ENCODE data around the gene FBXL19. TPM values are rescaled to one million over a fixed set of nuclear protein-coding genes. Genes with fewer than 3 reads are reported as not detected.

The FBXL19 gene
- total RNA-seq (2014; rRNA removed; shearing (Covaris generic)) = 78.3 and 89.8 TPM in 2 replicates

DNA sequence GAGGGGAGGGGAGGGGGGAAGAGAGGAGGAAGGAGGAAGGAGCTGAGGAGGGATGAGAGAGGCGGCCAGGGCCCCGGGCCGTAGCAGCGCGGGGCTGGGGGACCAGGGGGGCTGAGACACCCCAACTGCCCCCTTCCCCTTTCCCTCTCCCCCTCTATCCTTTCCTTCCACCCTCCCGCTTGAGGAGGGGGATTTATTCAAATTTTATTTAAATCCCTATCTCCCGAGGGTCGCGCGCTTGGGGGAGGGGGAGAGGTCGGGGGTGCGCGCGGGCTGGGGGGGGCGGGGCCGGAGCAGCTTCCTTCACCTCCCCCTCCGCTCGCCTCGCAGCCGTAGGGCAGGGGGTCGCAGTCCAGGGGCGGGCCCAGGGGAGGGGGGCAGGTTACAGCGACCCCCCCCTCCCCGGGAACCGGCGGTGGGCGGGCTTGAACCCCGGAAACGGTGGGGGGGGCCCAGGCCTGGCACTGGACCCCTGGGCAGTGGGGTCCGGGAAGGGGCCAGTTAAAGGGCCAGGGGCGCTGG is at the start of gene FBXL19:
FBXL19 (plus strand) TSS at position 19 of the 522 bp plus-strand sequence. CDS start 2,183 bp downstream, outside the sequence.
- Histone ChIP-seq H3K4me3 (ENCODE audit: insufficient read depth, low read depth, low read length) (peak within 1 kb of the TSS; percentile 77), H3K36me3 (replicated peaks; ENCODE audit: control insufficient read depth, insufficient read depth, low read length) (peaks cover 1% of the 10 kb centered on the region), H3K27me3 (ENCODE audit: control insufficient read depth, insufficient read depth, low read length) (no peaks in the 10 kb centered on the region)
- peak; percentile 96 for DNase-seq

- no peaks in the 10 kb centered on the region for H3K36me3 ChIP-seq (replicated peaks; ENCODE audit: control insufficient read depth, insufficient read depth, low read length)
- H3K4me3 ChIP-seq (ENCODE audit: insufficient read depth, low read depth, low read length) = peak overlapping the region; percentile 88
- H3K27me3 ChIP-seq (ENCODE audit: control insufficient read depth, insufficient read depth, low read length) = peaks cover 22% of the 10 kb centered on the region
- no peak for DNase-seq
These were observed 49.0 kb upstream of the FBXL19 start for GRCh38 chr16:30874244-30874820.

DNA sequence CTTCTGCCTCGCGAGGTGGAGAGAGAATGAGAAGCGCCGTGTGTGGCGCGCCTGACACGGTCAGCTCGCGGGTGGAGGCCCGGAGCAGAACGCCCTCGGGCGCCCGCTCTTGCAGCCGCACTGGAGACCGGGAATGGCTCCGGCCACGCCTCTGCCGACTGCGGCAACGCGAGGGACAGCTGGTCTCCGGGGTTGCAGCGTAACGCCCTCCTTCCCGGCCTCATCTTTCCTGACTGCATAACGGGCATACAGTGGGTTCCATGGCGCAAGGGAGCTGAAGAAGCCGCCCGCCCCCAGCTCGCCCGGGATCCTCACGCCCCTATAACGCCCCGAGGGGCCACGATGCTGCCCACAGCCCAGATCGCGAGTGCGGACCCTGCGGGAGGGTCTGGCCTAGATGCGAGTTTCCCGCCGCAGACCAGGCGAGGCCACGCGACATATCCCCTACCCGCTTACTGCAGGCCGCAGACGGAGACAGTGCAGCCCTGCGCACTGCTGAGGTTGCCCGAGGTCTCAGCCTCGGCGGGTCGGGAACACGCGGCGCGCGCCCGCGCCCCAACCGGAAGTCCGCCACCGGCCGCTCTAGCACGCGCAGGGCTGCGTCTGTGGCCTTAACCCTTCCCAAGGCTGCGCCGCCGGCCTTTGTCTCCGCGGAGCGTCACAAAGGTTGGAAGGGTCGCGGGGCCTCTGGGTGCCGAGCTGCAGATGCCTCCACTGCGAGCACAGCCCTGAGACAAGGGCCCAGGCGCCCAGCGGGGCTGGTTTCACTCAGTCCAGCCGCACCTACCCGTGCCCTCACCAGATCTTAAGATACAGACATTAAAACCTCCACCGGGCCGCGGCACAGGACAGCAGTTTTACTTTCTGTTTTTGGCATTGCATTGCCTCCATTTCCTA is 48.3 kb upstream of the FBXL19 start:
- Histone ChIP-seq H3K27me3 (ENCODE audit: control insufficient read depth, insufficient read depth, low read length) (peaks cover 22% of the 10 kb centered on the region), H3K36me3 (replicated peaks; ENCODE audit: control insufficient read depth, insufficient read depth, low read length) (no peaks in the 10 kb centered on the region), H3K4me3 (ENCODE audit: insufficient read depth, low read depth, low read length) (peak overlapping the region; percentile 88)
- DNase-seq = peak; percentile 95

DNA sequence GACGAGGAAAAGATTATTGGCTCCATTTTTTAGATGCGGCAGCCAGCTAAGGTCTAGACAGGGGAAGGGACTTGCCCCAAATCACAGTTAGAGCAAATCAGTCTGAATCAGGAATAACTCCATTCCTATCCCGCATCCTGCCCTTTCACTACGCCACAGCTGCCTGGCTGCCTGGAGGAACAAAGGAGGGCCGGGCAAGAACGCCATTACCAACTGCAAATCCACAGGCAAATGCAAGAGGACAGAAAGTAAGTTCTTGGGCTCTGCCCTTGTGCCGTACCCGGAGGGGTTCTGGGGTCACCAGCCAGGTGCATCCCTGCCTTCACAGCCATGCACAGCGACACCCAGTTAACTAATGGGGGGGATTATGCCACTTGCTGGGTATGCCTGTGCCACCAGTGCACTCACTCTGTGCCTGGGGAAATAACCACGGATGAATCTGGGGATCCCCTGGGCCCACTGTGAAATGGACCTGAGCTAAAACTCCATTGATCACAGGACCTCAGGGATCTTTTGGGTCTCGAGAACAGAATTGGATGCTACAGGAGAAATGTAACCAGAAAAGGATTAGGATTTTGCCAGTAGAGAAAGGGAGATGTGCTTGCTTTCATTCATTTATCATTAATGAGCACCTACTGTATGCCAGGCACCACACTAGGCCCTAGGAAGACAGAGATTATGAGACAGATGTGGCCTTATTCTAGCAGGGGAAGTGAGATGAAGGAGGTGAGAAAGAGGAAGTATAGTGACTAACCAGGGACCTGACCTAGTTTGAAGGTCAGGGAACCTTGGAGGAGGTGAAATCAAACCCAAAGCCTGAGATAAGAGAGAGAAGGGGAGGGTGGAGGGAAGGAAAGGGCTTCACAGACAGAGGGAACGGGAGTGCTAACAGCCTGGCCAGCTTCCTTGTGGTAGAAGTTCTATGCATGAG is 47.2 kb upstream of the FBXL19 start:
- peak; percentile 64 for DNase-seq
- H3K4me3 ChIP-seq (ENCODE audit: insufficient read depth, low read depth, low read length) = peak overlapping the region; percentile 88
- peaks cover 20% of the 10 kb centered on the region for H3K27me3 ChIP-seq (ENCODE audit: control insufficient read depth, insufficient read depth, low read length)
- no peaks in the 10 kb centered on the region for H3K36me3 ChIP-seq (replicated peaks; ENCODE audit: control insufficient read depth, insufficient read depth, low read length)

- Histone ChIP-seq H3K36me3 (replicated peaks; ENCODE audit: control insufficient read depth, insufficient read depth, low read length) (no peaks in the 10 kb centered on the region), H3K4me3 (ENCODE audit: insufficient read depth, low read depth, low read length) (peak overlapping the region; percentile 6; the same call in 1 of the 2 replicates), H3K27me3 (ENCODE audit: control insufficient read depth, insufficient read depth, low read length) (peaks cover 20% of the 10 kb centered on the region)
- peak; percentile 80 for DNase-seq
These were observed 46.5 kb upstream of the FBXL19 start for GRCh38 chr16:30876867-30877266.

GRCh38 chr16:30882429-30883310 is 40.7 kb upstream of the FBXL19 start:
- no peak overlapping the region for H3K4me3 ChIP-seq (ENCODE audit: insufficient read depth, low read depth, low read length)
- no peaks in the 10 kb centered on the region for H3K27me3 ChIP-seq (ENCODE audit: control insufficient read depth, insufficient read depth, low read length)
- no peaks in the 10 kb centered on the region; the same call in 1 of the 2 replicates for H3K36me3 ChIP-seq (replicated peaks; ENCODE audit: control insufficient read depth, insufficient read depth, low read length)
- peak; percentile 54 for DNase-seq

DNA sequence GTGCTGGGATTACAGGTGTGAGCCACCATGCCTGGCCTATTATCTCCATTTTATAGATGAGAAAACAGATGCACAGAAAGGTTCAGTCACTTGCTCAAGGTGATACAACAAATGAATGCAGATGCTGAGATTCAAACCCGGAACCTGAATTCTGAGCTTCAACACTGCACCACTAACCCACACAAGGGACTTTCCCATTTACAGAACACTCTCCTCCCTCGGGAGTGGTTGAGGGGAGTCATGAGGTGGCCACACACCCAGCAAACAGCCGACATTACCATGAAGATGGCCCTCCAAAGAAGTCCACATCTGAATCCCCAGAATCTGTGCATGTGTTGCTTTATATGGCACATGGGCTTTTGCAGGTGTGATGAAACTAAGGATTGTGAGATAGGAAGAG is 38.6 kb upstream of the FBXL19 start:
- H3K27me3 ChIP-seq (ENCODE audit: control insufficient read depth, insufficient read depth, low read length) = no peaks in the 10 kb centered on the region
- no peak for DNase-seq
- no peak overlapping the region for H3K4me3 ChIP-seq (ENCODE audit: insufficient read depth, low read depth, low read length)
- H3K36me3 ChIP-seq (replicated peaks; ENCODE audit: control insufficient read depth, insufficient read depth, low read length) = peaks cover 4% of the 10 kb centered on the region

DNA sequence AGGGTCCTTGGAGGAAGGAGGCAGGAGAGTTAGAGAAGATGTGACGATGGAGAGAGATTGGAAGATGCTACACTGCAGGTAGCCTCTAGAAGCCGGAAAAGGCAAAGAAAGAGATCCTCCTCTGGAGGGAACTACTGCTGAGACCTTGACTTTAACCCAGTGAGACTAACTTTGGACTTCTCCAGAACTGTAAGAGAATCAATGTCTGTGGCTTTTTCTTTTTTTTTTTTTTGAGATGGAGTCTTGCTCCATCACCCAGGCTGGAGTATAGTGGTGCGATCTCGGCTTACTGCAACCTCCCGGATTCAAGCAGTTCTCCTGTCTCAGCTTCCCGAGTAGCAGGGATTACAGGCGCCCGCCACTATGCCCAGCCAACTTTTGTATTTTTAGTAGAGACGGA is 38.2 kb upstream of the FBXL19 start:
- H3K36me3 ChIP-seq (replicated peaks; ENCODE audit: control insufficient read depth, insufficient read depth, low read length) = peaks cover 4% of the 10 kb centered on the region

GRCh38 chr16:30886145-30886544 is 37.2 kb upstream of the FBXL19 start:
- no peaks in the 10 kb centered on the region for H3K27me3 ChIP-seq (ENCODE audit: control insufficient read depth, insufficient read depth, low read length)
- H3K36me3 ChIP-seq (replicated peaks; ENCODE audit: control insufficient read depth, insufficient read depth, low read length) = peaks cover 4% of the 10 kb centered on the region
- DNase-seq = no peak
- no peak overlapping the region for H3K4me3 ChIP-seq (ENCODE audit: insufficient read depth, low read depth, low read length)

More for the DNA sequence above, 38.2 kb upstream of the FBXL19 start:
- no peak for DNase-seq
- no peaks in the 10 kb centered on the region for H3K27me3 ChIP-seq (ENCODE audit: control insufficient read depth, insufficient read depth, low read length)
- no peak overlapping the region for H3K4me3 ChIP-seq (ENCODE audit: insufficient read depth, low read depth, low read length)

- Histone ChIP-seq H3K36me3 (replicated peaks; ENCODE audit: control insufficient read depth, insufficient read depth, low read length) (peaks cover 4% of the 10 kb centered on the region), H3K27me3 (ENCODE audit: control insufficient read depth, insufficient read depth, low read length) (no peaks in the 10 kb centered on the region), H3K4me3 (ENCODE audit: insufficient read depth, low read depth, low read length) (no peak overlapping the region)
- DNase-seq = no peak
These were observed 35.4 kb upstream of the FBXL19 start for GRCh38 chr16:30887927-30888326.

GRCh38 chr16:30888856-30889499 is 34.4 kb upstream of the FBXL19 start:
- H3K4me3 ChIP-seq (ENCODE audit: insufficient read depth, low read depth, low read length) = no peak overlapping the region
- H3K27me3 ChIP-seq (ENCODE audit: control insufficient read depth, insufficient read depth, low read length) = no peaks in the 10 kb centered on the region
- DNase-seq = no peak
- H3K36me3 ChIP-seq (replicated peaks; ENCODE audit: control insufficient read depth, insufficient read depth, low read length) = peaks cover 4% of the 10 kb centered on the region

DNA sequence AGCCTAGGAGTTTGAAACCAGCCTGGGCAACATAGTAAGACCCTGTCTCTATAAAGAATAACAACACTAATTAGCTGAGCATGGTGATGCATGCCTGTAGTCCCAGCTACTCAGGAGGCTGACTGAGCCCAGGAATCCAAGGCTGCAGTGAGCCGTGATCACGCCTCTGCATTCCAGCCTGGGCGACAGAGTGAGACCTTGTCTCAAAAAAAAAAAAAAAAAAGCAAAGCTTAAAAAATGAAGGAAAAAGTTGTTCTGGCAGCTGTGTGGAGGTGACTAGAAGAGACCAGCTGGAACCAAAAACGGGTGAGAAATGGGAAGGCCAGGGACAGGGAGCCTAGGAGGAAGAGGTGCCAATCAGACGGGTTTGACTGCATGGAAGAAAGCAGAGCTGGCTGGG is 33.7 kb upstream of the FBXL19 start:
- peaks cover 5% of the 10 kb centered on the region; the same call in 1 of the 2 replicates for H3K27me3 ChIP-seq (ENCODE audit: control insufficient read depth, insufficient read depth, low read length)
- peaks cover 4% of the 10 kb centered on the region for H3K36me3 ChIP-seq (replicated peaks; ENCODE audit: control insufficient read depth, insufficient read depth, low read length)
- no peak overlapping the region for H3K4me3 ChIP-seq (ENCODE audit: insufficient read depth, low read depth, low read length)
- DNase-seq = no peak
